HCT116 (cell line): ENCODE data around the gene IGIP. TPM values are rescaled to one million over a fixed set of nuclear protein-coding genes. Genes with fewer than 3 reads are reported as not detected.

Source experiments
- ATAC-seq: fragments of 200-7000 bp; cut with Tn5 transposase; 2 replicates; pipeline ENCODE4 v1.9.1; 2020; ENCODE audit warnings: mild to moderate bottlenecking, moderate library complexity
- BruUV-seq: library from RNA; stranded (reverse); fragments of 400-500 nt; replicated peaks from 2 replicates; lab custom pipeline; 2021; lab: Mats Ljungman, UMichigan
- CTCF ChIA-PET: fragments of 300-600 bp; sonication (Branson Sonifier 250); formaldehyde crosslinking; loops from one replicate; lab custom pipeline; 2021; ENCODE audit warnings: antibody characterized with exemption; lab: Charles Lee
- POLR2A ChIA-PET: fragments of 300-600, 350-600 bp; sonication (Branson Sonifier 250); formaldehyde crosslinking; loops from one replicate; lab custom pipeline; 2021; ENCODE audit warnings: antibody characterized with exemption; lab: Charles Lee
- RAD21 ChIA-PET, 2 experiments: fragments of 300-600 bp; sonication (Branson Sonifier 250); formaldehyde crosslinking; loops; one replicate each; lab custom pipeline; 2023; ENCODE audit warnings: low total read pairs in 2 of 2; ENCODE audit not compliant: uncharacterized antibody in 2 of 2, unreplicated experiment in 2 of 2, low non-redundant PET in 1 of 2; lab: Charles Lee
- DNase-seq: peaks from one replicate; pipeline ENCODE4 v3.0.0-alpha.2; 2010; ENCODE audit warnings: low read depth, low spot score
- H2AFZ ChIP-seq: fragments of 200-600 bp; shearing (Covaris generic), sonication (generic); 2 replicates; pipeline ENCODE4 v1.6.1; 2017; ENCODE audit warnings: low read depth, mixed run types, mixed read lengths, antibody characterized with exemption, low read length; ENCODE audit not compliant: poor library complexity, severe bottlenecking
- H3K27ac ChIP-seq: 2 replicates; pipeline ENCODE4 v1.5.1; 2012; ENCODE audit warnings: low read depth, low read length
- H3K27me3 ChIP-seq: fragments of 200-600 bp; sonication (generic); 2 replicates; pipeline ENCODE4 v1.6.1; 2016; ENCODE audit warnings: mixed run types, low read length, mixed read lengths; ENCODE audit not compliant: insufficient read depth
- H3K36me3 ChIP-seq, 2 experiments: fragments of 200-500 bp in 1 of 2; fragments of 200-600 bp in 1 of 2; sonication (Bioruptor generic) in 1 of 2; sonication (generic) in 1 of 2; 2 replicates each; pipeline versions ENCODE4 v1.5.1 to v1.6.1; 2014 to 2016; ENCODE audit warnings: low read length in 2 of 2, inconsistent platforms in 1 of 2, mixed read lengths in 1 of 2, mixed run types in 1 of 2; ENCODE audit not compliant: insufficient read depth in 2 of 2, control insufficient read depth in 1 of 2
- H3K4me1 ChIP-seq, 2 experiments: fragments of 200-600 bp in 1 of 2; sonication (generic) in 1 of 2; 2 replicates each; pipeline versions ENCODE4 v1.5.1 to v1.6.1; 2012 to 2017; ENCODE audit warnings: low read length in 2 of 2, inconsistent platforms in 1 of 2, mild to moderate bottlenecking in 1 of 2, mixed read lengths in 1 of 2, mixed run types in 1 of 2, moderate library complexity in 1 of 2; ENCODE audit not compliant: insufficient read depth in 2 of 2, control insufficient read depth in 1 of 2
- H3K4me2 ChIP-seq: fragments of 200-600 bp; sonication (generic); 2 replicates; pipeline ENCODE4 v1.6.1; 2017; ENCODE audit warnings: mixed run types, low read length, mixed read lengths
- H3K4me3 ChIP-seq, 2 experiments: fragments of 200-600 bp in 1 of 2; sonication (generic) in 1 of 2; replicated peaks in 1 of 2; 2 replicates each; pipeline ENCODE4 v1.5.1; 2011 to 2016; ENCODE audit warnings: low read length in 2 of 2, control low read depth in 1 of 2, low read depth in 1 of 2, mild to moderate bottlenecking in 1 of 2, mixed read lengths in 1 of 2, mixed run types in 1 of 2
- H3K79me2 ChIP-seq: fragments of 200-600 bp; sonication (generic); 2 replicates; pipeline ENCODE4 v1.6.1; 2017; ENCODE audit warnings: mild to moderate bottlenecking, mixed run types, low read length, moderate library complexity, mixed read lengths; ENCODE audit not compliant: insufficient read depth
- H3K9ac ChIP-seq: fragments of 200-600 bp; sonication (generic); 2 replicates; pipeline ENCODE4 v1.6.1; 2016; ENCODE audit warnings: low read length, mixed read lengths
- H3K9me2 ChIP-seq: fragments of 200-600 bp; sonication (generic), shearing (Covaris generic); 2 replicates; pipeline ENCODE4 v1.6.1; 2017; ENCODE audit warnings: mixed run types, mild to moderate bottlenecking, moderate library complexity; ENCODE audit not compliant: insufficient read depth
- H3K9me3 ChIP-seq, 2 experiments: fragments of 200-500 bp in 1 of 2; fragments of 200-600 bp in 1 of 2; sonication (Bioruptor generic) in 1 of 2; sonication (generic) in 1 of 2; 2 replicates each; pipeline ENCODE4 v1.6.1; 2014 to 2017; ENCODE audit warnings: low read length in 2 of 2, mixed read lengths in 2 of 2, inconsistent platforms in 1 of 2, low read depth in 1 of 2, mild to moderate bottlenecking in 1 of 2, mixed run types in 1 of 2, moderate library complexity in 1 of 2; ENCODE audit not compliant: control insufficient read depth in 1 of 2, insufficient read depth in 1 of 2
- H4K20me1 ChIP-seq: fragments of 200-600 bp; sonication (generic), shearing (Covaris generic); 2 replicates; pipeline ENCODE4 v1.6.1; 2017; ENCODE audit warnings: mixed run types, mild to moderate bottlenecking, moderate library complexity; ENCODE audit not compliant: insufficient read depth
- CEBPB ChIP-seq: IDR thresholded peaks from 2 replicates; pipeline ENCODE4 v1.6.1; 2012; ENCODE audit warnings: low read depth
- EGR1 ChIP-seq: IDR thresholded peaks from 2 replicates; pipeline ENCODE4 v1.6.1; 2012; ENCODE audit warnings: low read depth
- EZH2 ChIP-seq: fragments of 200-600 bp; sonication (generic); IDR thresholded peaks from 2 replicates; pipeline ENCODE4 v1.6.1; 2017; ENCODE audit warnings: antibody characterized with exemption, mixed run types
- JUND ChIP-seq: IDR thresholded peaks from 2 replicates; pipeline ENCODE4 v1.6.1; 2012
- RAD21 ChIP-seq: IDR thresholded peaks from 2 replicates; pipeline ENCODE4 v1.6.1; 2012; ENCODE audit warnings: low read depth, mild to moderate bottlenecking
- SIN3A ChIP-seq: IDR thresholded peaks from 2 replicates; pipeline ENCODE4 v1.6.1; 2012; ENCODE audit warnings: low read depth
- SP1 ChIP-seq: IDR thresholded peaks from 2 replicates; pipeline ENCODE4 v1.6.1; 2012; ENCODE audit warnings: low read depth
- SRF ChIP-seq: IDR thresholded peaks from 2 replicates; pipeline ENCODE4 v1.6.1; 2012; ENCODE audit warnings: low read depth
- intact Hi-C: fragments of 100-400 bp; cut with micrococcal nuclease; formaldehyde crosslinking; loops from 2 replicates; pipeline ENCODE4 v1.10.0; 2022
- total RNA-seq: library from RNA; stranded (reverse); gene quantifications from one replicate; pipeline ENCODE4 v1.2.1, GENCODE V29; 2021; ENCODE audit not compliant: unreplicated experiment
- TF ChIP-seq, protein P1 (sequence below): IDR thresholded peaks from 2 replicates; pipeline ENCODE4 v1.6.1; 2011; ENCODE audit warnings: mild to moderate bottlenecking, low read length, moderate library complexity; ENCODE audit not compliant: insufficient replicate concordance; ENCODE audit errors: extremely low read depth
- TF ChIP-seq, protein P2 (sequence below), 3 experiments: fragments of 200-600 bp in 1 of 3; sonication (generic) in 1 of 3; IDR thresholded peaks in 2 of 3; conservative IDR thresholded peaks in 1 of 3; 2 replicates each; pipeline ENCODE4 v1.5.1; 2012 to 2017; ENCODE audit warnings: low read depth in 2 of 3, low read length in 2 of 3, antibody characterized with exemption in 1 of 3, borderline replicate concordance in 1 of 3, control low read depth in 1 of 3, mild to moderate bottlenecking in 1 of 3, mixed read lengths in 1 of 3, mixed run types in 1 of 3, moderate library complexity in 1 of 3; ENCODE audit not compliant: insufficient read depth in 1 of 3

Gene IGIP
- total RNA-seq, 1 experiment from 2014 or later = 5.2 TPM

DNA sequence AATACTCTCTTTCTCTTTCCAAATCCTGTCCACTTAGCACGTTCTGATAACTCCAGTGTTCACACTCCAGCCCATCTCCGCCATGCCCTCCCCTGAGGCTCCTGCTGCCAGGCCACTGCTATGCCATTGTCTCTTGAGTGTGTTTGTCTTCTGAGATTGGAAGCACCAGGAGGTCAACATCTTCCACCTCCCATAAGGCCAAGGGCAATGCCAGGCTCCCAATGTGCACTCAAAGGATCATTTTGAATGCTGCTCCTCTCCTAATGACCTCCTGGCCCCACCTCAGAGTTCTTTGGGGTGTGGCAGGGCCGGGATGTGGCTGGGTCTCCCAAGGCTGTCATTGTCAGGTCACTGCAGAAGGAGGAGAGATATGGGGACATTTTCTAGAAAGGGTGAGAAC is 19.5 kb downstream of the IGIP start:
- RAD21 ChIA-PET = interaction anchor here in 1 of 2 experiments (1.0 kb wide), 1 partner anchor 72 kb away, joined by 3 read pairs; no protein-coding TSS in a partner anchor
- Histone ChIP-seq H3K9ac (0 out of 2 replicates have a peak overlapping the region, but pooled peaks have one; percentile 20), H3K36me3 (no peaks in the 10 kb centered on the region), H2AFZ (no peak overlapping the region), H3K27ac (no peak overlapping the region), H3K9me3 (no peaks in the 10 kb centered on the region), H3K9me2 (no peaks in the 10 kb centered on the region), H3K4me1 (peaks cover 4 to 19% of the 10 kb centered on the region in 2 experiments; a peak in 3 of 4 replicates), H4K20me1 (no peaks in the 10 kb centered on the region), H3K27me3 (no peaks in the 10 kb centered on the region), H3K4me2 (peak overlapping the region; percentile 73), H3K79me2 (no peaks in the 10 kb centered on the region), H3K4me3 (peak overlapping the region in 1 of 2 experiments; percentile 35; a peak in 2 of 4 replicates)
- TF ChIP-seq JUND (no peak), RAD21 (no peak), EZH2 (no peak), SIN3A (no peak), EGR1 (no peak), SRF (no peak), CEBPB (no peak), SP1 (no peak)
- TF ChIP-seq, protein P1, sequence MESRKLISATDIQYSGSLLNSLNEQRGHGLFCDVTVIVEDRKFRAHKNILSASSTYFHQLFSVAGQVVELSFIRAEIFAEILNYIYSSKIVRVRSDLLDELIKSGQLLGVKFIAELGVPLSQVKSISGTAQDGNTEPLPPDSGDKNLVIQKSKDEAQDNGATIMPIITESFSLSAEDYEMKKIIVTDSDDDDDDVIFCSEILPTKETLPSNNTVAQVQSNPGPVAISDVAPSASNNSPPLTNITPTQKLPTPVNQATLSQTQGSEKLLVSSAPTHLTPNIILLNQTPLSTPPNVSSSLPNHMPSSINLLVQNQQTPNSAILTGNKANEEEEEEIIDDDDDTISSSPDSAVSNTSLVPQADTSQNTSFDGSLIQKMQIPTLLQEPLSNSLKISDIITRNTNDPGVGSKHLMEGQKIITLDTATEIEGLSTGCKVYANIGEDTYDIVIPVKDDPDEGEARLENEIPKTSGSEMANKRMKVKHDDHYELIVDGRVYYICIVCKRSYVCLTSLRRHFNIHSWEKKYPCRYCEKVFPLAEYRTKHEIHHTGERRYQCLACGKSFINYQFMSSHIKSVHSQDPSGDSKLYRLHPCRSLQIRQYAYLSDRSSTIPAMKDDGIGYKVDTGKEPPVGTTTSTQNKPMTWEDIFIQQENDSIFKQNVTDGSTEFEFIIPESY = no peak
- TF ChIP-seq, protein P2, sequence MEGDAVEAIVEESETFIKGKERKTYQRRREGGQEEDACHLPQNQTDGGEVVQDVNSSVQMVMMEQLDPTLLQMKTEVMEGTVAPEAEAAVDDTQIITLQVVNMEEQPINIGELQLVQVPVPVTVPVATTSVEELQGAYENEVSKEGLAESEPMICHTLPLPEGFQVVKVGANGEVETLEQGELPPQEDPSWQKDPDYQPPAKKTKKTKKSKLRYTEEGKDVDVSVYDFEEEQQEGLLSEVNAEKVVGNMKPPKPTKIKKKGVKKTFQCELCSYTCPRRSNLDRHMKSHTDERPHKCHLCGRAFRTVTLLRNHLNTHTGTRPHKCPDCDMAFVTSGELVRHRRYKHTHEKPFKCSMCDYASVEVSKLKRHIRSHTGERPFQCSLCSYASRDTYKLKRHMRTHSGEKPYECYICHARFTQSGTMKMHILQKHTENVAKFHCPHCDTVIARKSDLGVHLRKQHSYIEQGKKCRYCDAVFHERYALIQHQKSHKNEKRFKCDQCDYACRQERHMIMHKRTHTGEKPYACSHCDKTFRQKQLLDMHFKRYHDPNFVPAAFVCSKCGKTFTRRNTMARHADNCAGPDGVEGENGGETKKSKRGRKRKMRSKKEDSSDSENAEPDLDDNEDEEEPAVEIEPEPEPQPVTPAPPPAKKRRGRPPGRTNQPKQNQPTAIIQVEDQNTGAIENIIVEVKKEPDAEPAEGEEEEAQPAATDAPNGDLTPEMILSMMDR (IDR thresholded peaks at IDR 0.05 in 2 of 3, conservative IDR thresholded peaks at IDR 0.05 in 1 of 3; ENCODE audit: borderline replicate concordance in 1 of 3, insufficient read depth in 1 of 3, low read depth in 2 of 3, low read length in 2 of 3) = no peak
- 0 out of 2 replicates have a peak, but pooled peaks have one; percentile 3 for ATAC-seq
- BruUV-seq = no TSS peak
- DNase-seq = no peak
- intact Hi-C loops = no loop called here
- POLR2A ChIA-PET = interaction anchor here (1.2 kb wide), 1 partner anchor 38 kb away, joined by 3 read pairs; no protein-coding TSS in a partner anchor
- CTCF ChIA-PET = interaction anchor here (0.7 to 3.2 kb wide), 12 partner anchors 8 to 207 kb away, joined by 3 to 20 read pairs (median 6); no protein-coding TSS in a partner anchor
